ENCODE results near the gene ZBED3. TPM values are rescaled to one million over a fixed set of nuclear protein-coding genes. Genes with fewer than 3 reads are reported as not detected.

Gene ZBED3
- total RNA-seq, 1 donor = 1.1 TPM

- Histone ChIP-seq H3K79me2 (ENCODE audit: insufficient read depth, low read length) (peaks cover 34% of the 10 kb centered on the region), H3K36me3 (ENCODE audit: insufficient read depth, low read length) (peaks cover 2% of the 10 kb centered on the region), H3K9me3 (ENCODE audit: low read depth, low read length) (no peaks in the 10 kb centered on the region), H4K20me1 (ENCODE audit: insufficient read depth, low read length) (no peaks in the 10 kb centered on the region), H3K4me3 (ENCODE audit: insufficient read depth, low read length) (peak overlapping the region; percentile 99), H3K4me1 (ENCODE audit: insufficient read depth, low read length) (peaks cover 14% of the 10 kb centered on the region), H2AFZ (ENCODE audit: low read length) (peak overlapping the region; percentile 95), H3K27me3 (ENCODE audit: insufficient read depth, low read length) (peaks cover under 1% of the 10 kb centered on the region), H3K27ac (ENCODE audit: low read depth, low read length) (no peak overlapping the region), H3K4me2 (ENCODE audit: insufficient read depth, low read length) (peak overlapping the region; percentile 95)
- DNase-seq (ENCODE audit: insufficient read length, low spot score, missing footprints) = no peak
- no peak for TF ChIP-seq CTCF (IDR thresholded peaks at IDR 0.05; ENCODE audit: extremely low read depth, low read depth, low read length)
These were observed 57.7 kb downstream of the ZBED3 start for GRCh38 chr5:77029376-77029885.

GRCh38 chr5:77028631-77029375 lies 58.3 kb downstream of the ZBED3 start:
- TF ChIP-seq CTCF (IDR thresholded peaks at IDR 0.05; ENCODE audit: extremely low read depth, low read depth, low read length) = no peak
- H2AFZ ChIP-seq (ENCODE audit: low read length) = peak overlapping the region; percentile 20
- no peaks in the 10 kb centered on the region for H3K9me3 ChIP-seq (ENCODE audit: low read depth, low read length)
- H3K27ac ChIP-seq (ENCODE audit: low read depth, low read length) = no peak overlapping the region
- no peak overlapping the region for H3K4me3 ChIP-seq (ENCODE audit: insufficient read depth, low read length)
- no peak overlapping the region for H3K4me2 ChIP-seq (ENCODE audit: insufficient read depth, low read length)
- H3K27me3 ChIP-seq (ENCODE audit: insufficient read depth, low read length) = peaks cover 6% of the 10 kb centered on the region
- H4K20me1 ChIP-seq (ENCODE audit: insufficient read depth, low read length) = no peaks in the 10 kb centered on the region
- H3K36me3 ChIP-seq (ENCODE audit: insufficient read depth, low read length) = no peaks in the 10 kb centered on the region
- no peak for DNase-seq (ENCODE audit: insufficient read length, low spot score, missing footprints)
- peaks cover 33% of the 10 kb centered on the region for H3K79me2 ChIP-seq (ENCODE audit: insufficient read depth, low read length)
- peaks cover 14% of the 10 kb centered on the region for H3K4me1 ChIP-seq (ENCODE audit: insufficient read depth, low read length)

- no peak for TF ChIP-seq CTCF (IDR thresholded peaks at IDR 0.05; ENCODE audit: extremely low read depth, low read depth, low read length)
- Histone ChIP-seq H3K27ac (ENCODE audit: low read depth, low read length) (no peak overlapping the region), H3K9me3 (ENCODE audit: low read depth, low read length) (no peaks in the 10 kb centered on the region), H3K4me1 (ENCODE audit: insufficient read depth, low read length) (peaks cover under 1% of the 10 kb centered on the region), H2AFZ (ENCODE audit: low read length) (no peak overlapping the region), H3K36me3 (ENCODE audit: insufficient read depth, low read length) (no peaks in the 10 kb centered on the region), H3K4me2 (ENCODE audit: insufficient read depth, low read length) (no peak overlapping the region), H3K27me3 (ENCODE audit: insufficient read depth, low read length) (peaks cover 22% of the 10 kb centered on the region), H3K4me3 (ENCODE audit: insufficient read depth, low read length) (no peak overlapping the region), H4K20me1 (ENCODE audit: insufficient read depth, low read length) (no peaks in the 10 kb centered on the region), H3K79me2 (ENCODE audit: insufficient read depth, low read length) (no peaks in the 10 kb centered on the region)
- DNase-seq (ENCODE audit: insufficient read length, low spot score, missing footprints) = no peak
These were observed 62.6 kb downstream of the ZBED3 start for GRCh38 chr5:77024490-77024889.
